ENCODE measurements around the gene MCTP2.

DNA sequence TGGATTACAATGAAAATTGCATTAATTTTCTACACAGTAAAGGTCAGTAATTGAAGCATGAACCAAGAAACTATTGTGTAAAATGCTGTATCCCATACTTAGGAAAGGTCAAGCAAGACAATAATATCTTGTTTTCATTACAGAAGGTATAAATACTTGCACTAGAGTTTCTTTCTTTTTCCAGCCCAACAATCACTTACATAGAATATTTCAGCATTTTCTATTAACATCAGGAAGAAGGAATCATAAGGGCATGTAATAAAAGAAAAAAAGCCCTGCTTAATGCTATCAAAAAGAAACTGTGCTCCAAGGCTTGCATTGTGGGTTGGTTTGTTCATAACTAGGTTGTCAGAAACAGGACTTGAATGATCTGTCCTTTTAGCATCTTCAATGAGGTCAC, 215.1 kb downstream of the MCTP2 start:
- TF ChIP-seq, protein P1, sequence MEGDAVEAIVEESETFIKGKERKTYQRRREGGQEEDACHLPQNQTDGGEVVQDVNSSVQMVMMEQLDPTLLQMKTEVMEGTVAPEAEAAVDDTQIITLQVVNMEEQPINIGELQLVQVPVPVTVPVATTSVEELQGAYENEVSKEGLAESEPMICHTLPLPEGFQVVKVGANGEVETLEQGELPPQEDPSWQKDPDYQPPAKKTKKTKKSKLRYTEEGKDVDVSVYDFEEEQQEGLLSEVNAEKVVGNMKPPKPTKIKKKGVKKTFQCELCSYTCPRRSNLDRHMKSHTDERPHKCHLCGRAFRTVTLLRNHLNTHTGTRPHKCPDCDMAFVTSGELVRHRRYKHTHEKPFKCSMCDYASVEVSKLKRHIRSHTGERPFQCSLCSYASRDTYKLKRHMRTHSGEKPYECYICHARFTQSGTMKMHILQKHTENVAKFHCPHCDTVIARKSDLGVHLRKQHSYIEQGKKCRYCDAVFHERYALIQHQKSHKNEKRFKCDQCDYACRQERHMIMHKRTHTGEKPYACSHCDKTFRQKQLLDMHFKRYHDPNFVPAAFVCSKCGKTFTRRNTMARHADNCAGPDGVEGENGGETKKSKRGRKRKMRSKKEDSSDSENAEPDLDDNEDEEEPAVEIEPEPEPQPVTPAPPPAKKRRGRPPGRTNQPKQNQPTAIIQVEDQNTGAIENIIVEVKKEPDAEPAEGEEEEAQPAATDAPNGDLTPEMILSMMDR (IDR thresholded peaks at IDR 0.05): no peak
- TF ChIP-seq ZFX (IDR thresholded peaks at IDR 0.05; ENCODE audit: borderline replicate concordance): no peak
